HCT116 (cell line): ENCODE measurements around the gene FOXD1. TPM values are rescaled to one million over a fixed set of nuclear protein-coding genes. Genes with fewer than 3 reads are reported as not detected.

Experiments used
- ATAC-seq: fragments of 200-7000 bp; cut with Tn5 transposase; 2 replicates; pipeline ENCODE4 v1.9.1; 2020; ENCODE audit warnings: mild to moderate bottlenecking, moderate library complexity
- BruUV-seq: library from RNA; stranded (reverse); fragments of 400-500 nt; replicated peaks from 2 replicates; lab custom pipeline; 2021; lab: Mats Ljungman, UMichigan
- CTCF ChIA-PET: fragments of 300-600 bp; sonication (Branson Sonifier 250); formaldehyde crosslinking; loops from one replicate; lab custom pipeline; 2021; ENCODE audit warnings: antibody characterized with exemption; lab: Charles Lee
- POLR2A ChIA-PET: fragments of 300-600, 350-600 bp; sonication (Branson Sonifier 250); formaldehyde crosslinking; loops from one replicate; lab custom pipeline; 2021; ENCODE audit warnings: antibody characterized with exemption; lab: Charles Lee
- RAD21 ChIA-PET, 2 experiments: fragments of 300-600 bp; sonication (Branson Sonifier 250); formaldehyde crosslinking; loops; one replicate each; lab custom pipeline; 2023; ENCODE audit warnings: low total read pairs in 2 of 2; ENCODE audit not compliant: uncharacterized antibody in 2 of 2, unreplicated experiment in 2 of 2, low non-redundant PET in 1 of 2; lab: Charles Lee
- DNase-seq: peaks from one replicate; pipeline ENCODE4 v3.0.0-alpha.2; 2010; ENCODE audit warnings: low read depth, low spot score
- H2AFZ ChIP-seq: fragments of 200-600 bp; shearing (Covaris generic), sonication (generic); 2 replicates; pipeline ENCODE4 v1.6.1; 2017; ENCODE audit warnings: low read depth, mixed run types, mixed read lengths, antibody characterized with exemption, low read length; ENCODE audit not compliant: poor library complexity, severe bottlenecking
- H3K27ac ChIP-seq: 2 replicates; pipeline ENCODE4 v1.5.1; 2012; ENCODE audit warnings: low read depth, low read length
- H3K27me3 ChIP-seq: fragments of 200-600 bp; sonication (generic); 2 replicates; pipeline ENCODE4 v1.6.1; 2016; ENCODE audit warnings: mixed run types, low read length, mixed read lengths; ENCODE audit not compliant: insufficient read depth
- H3K36me3 ChIP-seq, 2 experiments: fragments of 200-500 bp in 1 of 2; fragments of 200-600 bp in 1 of 2; sonication (Bioruptor generic) in 1 of 2; sonication (generic) in 1 of 2; 2 replicates each; pipeline versions ENCODE4 v1.5.1 to v1.6.1; 2014 to 2016; ENCODE audit warnings: low read length in 2 of 2, inconsistent platforms in 1 of 2, mixed read lengths in 1 of 2, mixed run types in 1 of 2; ENCODE audit not compliant: insufficient read depth in 2 of 2, control insufficient read depth in 1 of 2
- H3K4me1 ChIP-seq, 2 experiments: fragments of 200-600 bp in 1 of 2; sonication (generic) in 1 of 2; 2 replicates each; pipeline versions ENCODE4 v1.5.1 to v1.6.1; 2012 to 2017; ENCODE audit warnings: low read length in 2 of 2, inconsistent platforms in 1 of 2, mild to moderate bottlenecking in 1 of 2, mixed read lengths in 1 of 2, mixed run types in 1 of 2, moderate library complexity in 1 of 2; ENCODE audit not compliant: insufficient read depth in 2 of 2, control insufficient read depth in 1 of 2
- H3K4me2 ChIP-seq: fragments of 200-600 bp; sonication (generic); 2 replicates; pipeline ENCODE4 v1.6.1; 2017; ENCODE audit warnings: mixed run types, low read length, mixed read lengths
- H3K4me3 ChIP-seq, 2 experiments: fragments of 200-600 bp in 1 of 2; sonication (generic) in 1 of 2; replicated peaks in 1 of 2; 2 replicates each; pipeline ENCODE4 v1.5.1; 2011 to 2016; ENCODE audit warnings: low read length in 2 of 2, control low read depth in 1 of 2, low read depth in 1 of 2, mild to moderate bottlenecking in 1 of 2, mixed read lengths in 1 of 2, mixed run types in 1 of 2
- H3K79me2 ChIP-seq: fragments of 200-600 bp; sonication (generic); 2 replicates; pipeline ENCODE4 v1.6.1; 2017; ENCODE audit warnings: mild to moderate bottlenecking, mixed run types, low read length, moderate library complexity, mixed read lengths; ENCODE audit not compliant: insufficient read depth
- H3K9ac ChIP-seq: fragments of 200-600 bp; sonication (generic); 2 replicates; pipeline ENCODE4 v1.6.1; 2016; ENCODE audit warnings: low read length, mixed read lengths
- H3K9me2 ChIP-seq: fragments of 200-600 bp; sonication (generic), shearing (Covaris generic); 2 replicates; pipeline ENCODE4 v1.6.1; 2017; ENCODE audit warnings: mixed run types, mild to moderate bottlenecking, moderate library complexity; ENCODE audit not compliant: insufficient read depth
- H3K9me3 ChIP-seq, 2 experiments: fragments of 200-500 bp in 1 of 2; fragments of 200-600 bp in 1 of 2; sonication (Bioruptor generic) in 1 of 2; sonication (generic) in 1 of 2; 2 replicates each; pipeline ENCODE4 v1.6.1; 2014 to 2017; ENCODE audit warnings: low read length in 2 of 2, mixed read lengths in 2 of 2, inconsistent platforms in 1 of 2, low read depth in 1 of 2, mild to moderate bottlenecking in 1 of 2, mixed run types in 1 of 2, moderate library complexity in 1 of 2; ENCODE audit not compliant: control insufficient read depth in 1 of 2, insufficient read depth in 1 of 2
- H4K20me1 ChIP-seq: fragments of 200-600 bp; sonication (generic), shearing (Covaris generic); 2 replicates; pipeline ENCODE4 v1.6.1; 2017; ENCODE audit warnings: mixed run types, mild to moderate bottlenecking, moderate library complexity; ENCODE audit not compliant: insufficient read depth
- ATF3 ChIP-seq: IDR thresholded peaks from 2 replicates; pipeline ENCODE4 v1.6.1; 2012
- CEBPB ChIP-seq: IDR thresholded peaks from 2 replicates; pipeline ENCODE4 v1.6.1; 2012; ENCODE audit warnings: low read depth
- EZH2 ChIP-seq: fragments of 200-600 bp; sonication (generic); IDR thresholded peaks from 2 replicates; pipeline ENCODE4 v1.6.1; 2017; ENCODE audit warnings: antibody characterized with exemption, mixed run types
- MAX ChIP-seq: IDR thresholded peaks from 2 replicates; pipeline ENCODE4 v1.6.1; 2012
- SP1 ChIP-seq: IDR thresholded peaks from 2 replicates; pipeline ENCODE4 v1.6.1; 2012; ENCODE audit warnings: low read depth
- SRF ChIP-seq: IDR thresholded peaks from 2 replicates; pipeline ENCODE4 v1.6.1; 2012; ENCODE audit warnings: low read depth
- YY1 ChIP-seq: IDR thresholded peaks from 2 replicates; pipeline ENCODE4 v1.6.1; 2011; ENCODE audit warnings: low read length, low read depth, moderate library complexity, mild to moderate bottlenecking; ENCODE audit not compliant: insufficient replicate concordance; ENCODE audit errors: extremely low read depth
- intact Hi-C: fragments of 100-400 bp; cut with micrococcal nuclease; formaldehyde crosslinking; loops from 2 replicates; pipeline ENCODE4 v1.10.0; 2022
- total RNA-seq: library from RNA; stranded (reverse); gene quantifications from one replicate; pipeline ENCODE4 v1.2.1, GENCODE V29; 2021; ENCODE audit not compliant: unreplicated experiment
- TF ChIP-seq, protein P1 (sequence below): IDR thresholded peaks from 2 replicates; pipeline ENCODE4 v1.6.1; 2012; ENCODE audit warnings: low read depth

Gene FOXD1
- total RNA-seq, 1 experiment from 2014 or later: 26.8 TPM

DNA sequence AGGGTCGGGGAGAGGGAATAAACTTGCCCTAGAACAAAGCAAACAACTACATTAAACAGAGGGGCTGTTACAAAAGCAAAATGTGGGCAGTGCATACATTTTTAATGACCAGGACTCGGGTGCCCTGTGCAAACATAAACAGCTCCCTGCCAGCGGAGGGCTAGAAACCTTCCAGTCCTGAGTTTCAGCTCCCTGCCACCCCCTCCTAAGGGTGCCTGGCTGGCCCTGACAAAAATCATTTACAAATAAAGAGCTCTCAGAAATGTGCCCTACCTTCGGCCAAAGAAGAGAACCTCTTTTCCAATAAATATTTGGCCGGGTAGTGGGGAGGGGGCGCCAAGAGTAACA is 29.5 kb downstream of the FOXD1 start:
- no peak for ATAC-seq
- H3K4me2 ChIP-seq: no peak overlapping the region

More for the DNA sequence above, 29.5 kb downstream of the FOXD1 start:
- no peaks in the 10 kb centered on the region for H3K27me3 ChIP-seq
- no peak overlapping the region for H2AFZ ChIP-seq
- no peak overlapping the region for H3K9ac ChIP-seq
- H4K20me1 ChIP-seq: no peaks in the 10 kb centered on the region
- ChIA-PET POLR2A (no interaction called here), RAD21 (no interaction called here), CTCF (no interaction called here)
- H3K79me2 ChIP-seq: no peaks in the 10 kb centered on the region
- TF ChIP-seq ATF3: no peak
- TF ChIP-seq YY1: no peak
- no peak for TF ChIP-seq EZH2
- no peak for TF ChIP-seq CEBPB
- TF ChIP-seq SRF: no peak
- TF ChIP-seq, protein P1, sequence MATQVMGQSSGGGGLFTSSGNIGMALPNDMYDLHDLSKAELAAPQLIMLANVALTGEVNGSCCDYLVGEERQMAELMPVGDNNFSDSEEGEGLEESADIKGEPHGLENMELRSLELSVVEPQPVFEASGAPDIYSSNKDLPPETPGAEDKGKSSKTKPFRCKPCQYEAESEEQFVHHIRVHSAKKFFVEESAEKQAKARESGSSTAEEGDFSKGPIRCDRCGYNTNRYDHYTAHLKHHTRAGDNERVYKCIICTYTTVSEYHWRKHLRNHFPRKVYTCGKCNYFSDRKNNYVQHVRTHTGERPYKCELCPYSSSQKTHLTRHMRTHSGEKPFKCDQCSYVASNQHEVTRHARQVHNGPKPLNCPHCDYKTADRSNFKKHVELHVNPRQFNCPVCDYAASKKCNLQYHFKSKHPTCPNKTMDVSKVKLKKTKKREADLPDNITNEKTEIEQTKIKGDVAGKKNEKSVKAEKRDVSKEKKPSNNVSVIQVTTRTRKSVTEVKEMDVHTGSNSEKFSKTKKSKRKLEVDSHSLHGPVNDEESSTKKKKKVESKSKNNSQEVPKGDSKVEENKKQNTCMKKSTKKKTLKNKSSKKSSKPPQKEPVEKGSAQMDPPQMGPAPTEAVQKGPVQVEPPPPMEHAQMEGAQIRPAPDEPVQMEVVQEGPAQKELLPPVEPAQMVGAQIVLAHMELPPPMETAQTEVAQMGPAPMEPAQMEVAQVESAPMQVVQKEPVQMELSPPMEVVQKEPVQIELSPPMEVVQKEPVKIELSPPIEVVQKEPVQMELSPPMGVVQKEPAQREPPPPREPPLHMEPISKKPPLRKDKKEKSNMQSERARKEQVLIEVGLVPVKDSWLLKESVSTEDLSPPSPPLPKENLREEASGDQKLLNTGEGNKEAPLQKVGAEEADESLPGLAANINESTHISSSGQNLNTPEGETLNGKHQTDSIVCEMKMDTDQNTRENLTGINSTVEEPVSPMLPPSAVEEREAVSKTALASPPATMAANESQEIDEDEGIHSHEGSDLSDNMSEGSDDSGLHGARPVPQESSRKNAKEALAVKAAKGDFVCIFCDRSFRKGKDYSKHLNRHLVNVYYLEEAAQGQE: no peak
- TF ChIP-seq SP1: no peak
- TF ChIP-seq MAX: no peak
- H3K27ac ChIP-seq: no peak overlapping the region
- no peak for DNase-seq
- no peak overlapping the region for H3K4me3 ChIP-seq
- intact Hi-C loops: loop anchor here (5.0 kb wide), 1 partner anchor 722 kb away; no protein-coding TSS in a partner anchor
- no TSS peak for BruUV-seq
- H3K36me3 ChIP-seq: no peaks in the 10 kb centered on the region
- H3K4me1 ChIP-seq: peaks cover 0 to 6% of the 10 kb centered on the region in 2 experiments; a peak in 2 of 4 replicates
- peaks cover 0 to 1% of the 10 kb centered on the region in 2 experiments; a peak in 1 of 4 replicates for H3K9me3 ChIP-seq
- no peaks in the 10 kb centered on the region for H3K9me2 ChIP-seq
